Naive B cell (primary cell): Measurements from ENCODE around the gene TKTL1. TPM values are rescaled to one million over a fixed set of nuclear protein-coding genes. Genes with fewer than 3 reads are reported as not detected.
"Not testable (repeated sequence)": the region's sequence is repeated elsewhere in the genome, so short reads cannot be mapped to it uniquely, and the experiment has no call there.

Experiments
- ATAC-seq, 2 donors: fragments of 150-1000 bp; cut with Tn5 transposase; 2 replicates each; pipeline ENCODE4 v1.10.0; 2021; ENCODE audit warnings: low read depth in 2 of 2, mild to moderate bottlenecking in 2 of 2, moderate library complexity in 2 of 2
- DNase-seq: peaks from one replicate; pipeline ENCODE4 v3.0.0; 2022
- H3K27ac Mint-ChIP-seq, 6 donors: one replicate each; pipeline ENCODE4 v1.8.0; 2020 to 2022; ENCODE audit warnings: mild to moderate bottlenecking in 6 of 6, mixed read lengths in 6 of 6, moderate library complexity in 5 of 6, inconsistent platforms in 2 of 6
- H3K27me3 Mint-ChIP-seq, 3 donors: one replicate each; pipeline ENCODE4 v1.8.0; 2021 to 2022; ENCODE audit warnings: mixed read lengths in 3 of 3, mild to moderate bottlenecking in 1 of 3
- H3K36me3 Mint-ChIP-seq, 2 donors: one replicate each; pipeline ENCODE4 v1.8.0; 2020 to 2022; ENCODE audit warnings: mixed read lengths in 2 of 2, inconsistent platforms in 1 of 2, mild to moderate bottlenecking in 1 of 2
- H3K4me1 Mint-ChIP-seq, 3 donors: one replicate each; pipeline ENCODE4 v1.8.0; 2020 to 2022; ENCODE audit warnings: mixed read lengths in 3 of 3, inconsistent platforms in 1 of 3, mild to moderate bottlenecking in 1 of 3, moderate library complexity in 1 of 3
- H3K4me3 Mint-ChIP-seq, 8 donors: one replicate each; pipeline ENCODE4 v1.8.0; 2020 to 2022; ENCODE audit warnings: mild to moderate bottlenecking in 8 of 8, mixed read lengths in 8 of 8, moderate library complexity in 8 of 8, inconsistent platforms in 2 of 8
- H3K9me3 Mint-ChIP-seq, 7 donors: one replicate each; pipeline ENCODE4 v1.8.0; 2020 to 2022; ENCODE audit warnings: mixed read lengths in 7 of 7, mild to moderate bottlenecking in 5 of 7, inconsistent platforms in 2 of 7, moderate library complexity in 1 of 7
- polyA plus RNA-seq, 6 donors: library from polyadenylated mRNA; unstranded; fragments of 300-500 nt; fragmentation: Illumina TruSeq; gene quantifications; one replicate each; pipeline ENCODE4 v1.2.3, GENCODE V29; 2021; ENCODE audit warnings: low read depth in 6 of 6

TKTL1 gene
- polyA plus RNA-seq, 6 donors from 2014 or later: 0.27 to 0.57 (median 0.38) TPM; not detected in 1

DNA sequence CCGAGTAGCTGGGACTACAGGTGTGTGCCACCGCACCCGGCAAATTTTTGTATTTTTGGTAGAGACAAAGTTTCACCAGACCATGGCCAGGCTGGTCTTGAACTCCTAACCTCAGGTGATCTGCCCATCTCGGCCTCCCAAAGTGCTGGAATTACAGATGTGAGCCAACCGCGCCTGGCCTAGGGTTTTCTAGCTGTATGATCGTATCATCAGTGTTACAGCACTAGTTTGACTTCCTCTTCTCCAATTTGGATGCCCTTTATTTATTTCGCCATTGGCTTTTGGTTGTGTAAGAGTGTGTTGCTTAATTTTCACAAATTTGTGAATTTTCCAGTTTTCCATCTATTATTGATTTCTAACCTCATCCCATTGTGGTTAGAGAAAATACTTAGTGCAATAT is 5.2 kb downstream of the TKTL1 start:
- H3K27me3 Mint-ChIP-seq: no peaks in the 10 kb centered on the region
- no peak overlapping the region for H3K27ac Mint-ChIP-seq
- peaks cover 8 to 28% (median 20%) of the 10 kb centered on the region in 3 donors for H3K4me1 Mint-ChIP-seq
- no peak for DNase-seq
- no peaks in the 10 kb centered on the region for H3K36me3 Mint-ChIP-seq
- no peak overlapping the region for H3K4me3 Mint-ChIP-seq
- H3K9me3 Mint-ChIP-seq: peaks cover 0 to 7% (median 0%) of the 10 kb centered on the region in 7 donors
- ATAC-seq: no peak

DNA sequence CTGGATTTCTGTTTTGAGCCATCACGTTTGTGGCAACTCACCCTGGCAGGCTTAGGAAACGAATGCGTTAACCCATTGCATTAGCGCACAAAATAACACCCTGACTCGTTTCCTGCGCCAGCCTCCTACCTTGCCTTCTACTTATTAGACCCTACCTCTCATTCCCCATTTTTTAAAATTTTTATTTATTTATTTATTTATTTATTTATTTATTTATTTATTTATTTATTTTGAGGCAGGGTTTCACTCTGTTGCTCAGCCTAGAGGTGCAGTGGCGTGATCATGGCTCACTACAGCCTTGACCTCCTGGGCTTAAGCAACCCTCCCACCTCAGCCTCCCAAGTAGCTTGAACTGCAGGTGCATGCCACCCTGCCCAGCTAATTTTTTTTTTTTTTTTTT is 7.4 kb downstream of the TKTL1 start:
- not testable (repeated sequence) for H3K36me3 Mint-ChIP-seq, H3K9me3 Mint-ChIP-seq, H3K27ac Mint-ChIP-seq

DNA sequence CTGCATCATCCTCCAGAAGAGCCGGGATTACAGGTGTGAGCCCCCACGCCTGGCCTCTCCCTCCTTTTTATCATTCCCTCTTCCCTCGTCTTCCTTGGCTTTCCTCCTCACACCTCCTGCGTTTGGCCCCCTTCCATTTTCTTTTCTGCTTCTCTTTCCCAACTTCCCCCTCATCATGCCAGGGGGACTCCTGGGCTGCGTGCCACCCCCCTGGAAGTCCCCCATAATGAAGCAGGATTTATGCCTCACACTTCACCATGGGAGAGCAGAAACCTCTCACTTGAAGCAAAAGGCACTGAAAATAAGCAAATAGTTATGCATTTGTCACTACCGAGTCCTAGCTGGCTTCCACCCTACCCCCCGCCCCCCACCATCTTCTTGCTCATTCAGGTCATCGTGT is 7.9 kb downstream of the TKTL1 start:
- H3K27me3 Mint-ChIP-seq: no peaks in the 10 kb centered on the region
- H3K4me3 Mint-ChIP-seq: peak overlapping the region in 1 of 8 donors; percentile 51
- ATAC-seq (no peak), DNase-seq (no peak)
- H3K36me3 Mint-ChIP-seq: no peaks in the 10 kb centered on the region
- H3K9me3 Mint-ChIP-seq: peaks cover 0 to 3% (median 0%) of the 10 kb centered on the region in 7 donors
- H3K27ac Mint-ChIP-seq: peak overlapping the region in 1 of 6 donors; percentile 53
- H3K4me1 Mint-ChIP-seq: peaks cover 23 to 38% (median 27%) of the 10 kb centered on the region in 3 donors

More for the DNA sequence above, 7.4 kb downstream of the TKTL1 start:
- not testable (repeated sequence) for H3K27me3 Mint-ChIP-seq, ATAC-seq, DNase-seq, H3K4me3 Mint-ChIP-seq
- H3K4me1 Mint-ChIP-seq: peaks cover 18 to 38% (median 26%) of the 10 kb centered on the region in 3 donors

DNA sequence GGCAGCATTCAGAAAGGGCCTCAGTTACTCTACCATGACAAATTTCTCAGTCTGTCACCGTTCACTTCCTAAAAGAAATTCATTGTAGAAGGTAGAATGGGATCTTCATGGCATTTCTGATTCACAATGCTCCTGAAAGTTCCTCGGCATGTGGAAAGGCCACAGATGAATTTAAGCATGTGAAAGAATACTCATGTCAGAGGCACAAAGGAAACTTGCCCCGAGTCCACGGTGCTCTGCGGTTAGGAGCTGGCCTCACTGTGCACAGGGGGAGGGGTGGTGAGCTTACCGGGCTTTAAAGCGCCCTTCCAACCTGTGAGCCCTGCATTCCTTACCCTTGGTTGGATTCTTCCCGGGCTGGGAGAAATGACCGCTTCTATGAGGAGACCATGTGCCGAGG is 9.3 kb downstream of the TKTL1 start:
- Mint-ChIP-seq H3K4me1 (peaks cover 24 to 42% (median 29%) of the 10 kb centered on the region in 3 donors), H3K27ac (peak overlapping the region in 1 of 6 donors; percentile 33), H3K4me3 (peak overlapping the region in 2 of 8 donors; percentile 9 to 54), H3K27me3 (no peaks in the 10 kb centered on the region), H3K9me3 (peaks cover 0 to 1% (median 0%) of the 10 kb centered on the region in 7 donors), H3K36me3 (no peaks in the 10 kb centered on the region)
- DNase-seq (no peak), ATAC-seq (no peak)

DNA sequence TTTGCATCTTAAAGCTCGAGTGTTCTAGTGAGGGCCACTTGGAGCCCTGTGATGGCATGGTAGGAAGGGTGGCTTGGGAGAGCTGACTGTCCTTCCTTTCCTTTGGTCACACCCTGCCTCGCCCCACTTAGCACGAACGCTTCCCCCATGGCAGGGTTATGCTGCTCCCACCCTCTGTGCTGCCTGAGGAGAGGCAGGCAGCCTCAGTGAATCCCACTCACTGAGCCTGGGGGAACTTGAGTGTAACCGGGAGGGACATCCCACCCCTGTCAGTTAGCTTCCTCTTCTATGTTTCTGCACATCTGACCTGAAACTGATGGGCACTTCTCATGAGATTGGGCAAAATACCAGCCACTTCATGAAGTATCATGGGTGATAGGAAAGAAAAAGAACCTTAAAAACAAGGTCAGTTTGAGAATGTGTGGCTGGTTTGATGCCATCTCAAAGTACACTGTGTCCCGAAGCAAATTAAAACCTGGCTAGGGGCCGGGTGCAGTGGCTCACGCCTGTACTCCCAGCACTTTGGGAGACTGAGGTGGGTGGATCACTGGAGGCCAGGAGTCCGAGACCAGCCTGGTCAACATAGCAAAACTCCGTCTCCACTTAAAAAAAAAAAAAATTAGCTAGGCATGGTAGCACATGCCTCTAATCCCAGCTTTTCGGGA is 10.1 kb downstream of the TKTL1 start:
- no peaks in the 10 kb centered on the region for H3K27me3 Mint-ChIP-seq
- H3K36me3 Mint-ChIP-seq: no peaks in the 10 kb centered on the region
- peak overlapping the region in 7 of 8 donors; percentile 26 to 77 (median 56) for H3K4me3 Mint-ChIP-seq
- H3K27ac Mint-ChIP-seq: peak overlapping the region in 3 of 6 donors; percentile 33 to 88 (median 76)
- DNase-seq: no peak
- ATAC-seq: peak; percentile 57 to 62
- peaks cover 24 to 42% (median 29%) of the 10 kb centered on the region in 3 donors for H3K4me1 Mint-ChIP-seq
- peaks cover 0 to 1% (median 0%) of the 10 kb centered on the region in 7 donors for H3K9me3 Mint-ChIP-seq

DNA sequence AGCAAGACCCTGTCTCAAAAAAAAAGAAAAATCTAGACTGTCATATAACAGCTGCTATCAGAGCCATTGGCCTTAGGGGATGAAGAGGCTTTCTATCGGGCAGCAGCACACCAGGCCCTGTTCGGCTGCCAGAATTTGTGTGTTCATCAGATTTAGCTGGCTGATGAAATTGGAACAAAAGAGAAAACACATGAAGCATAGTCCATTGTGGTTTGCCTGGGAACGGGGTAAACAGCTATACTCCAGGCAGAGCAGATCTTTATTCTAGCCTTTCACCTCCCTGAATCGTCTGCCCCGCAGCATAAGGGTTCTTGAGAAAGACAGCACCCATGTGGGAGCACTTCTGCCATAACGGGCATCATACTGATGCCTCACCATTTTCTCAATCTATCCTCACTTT is 11.6 kb downstream of the TKTL1 start:
- H3K4me3 Mint-ChIP-seq: peak overlapping the region in 2 of 8 donors; percentile 10 to 15
- H3K27me3 Mint-ChIP-seq: no peaks in the 10 kb centered on the region
- H3K36me3 Mint-ChIP-seq: no peaks in the 10 kb centered on the region
- peaks cover 24 to 42% (median 35%) of the 10 kb centered on the region in 3 donors for H3K4me1 Mint-ChIP-seq
- peaks cover 0 to 1% (median 0%) of the 10 kb centered on the region in 7 donors for H3K9me3 Mint-ChIP-seq
- ATAC-seq (no peak), DNase-seq (no peak)
- H3K27ac Mint-ChIP-seq: peak overlapping the region in 1 of 6 donors; percentile 49

DNA sequence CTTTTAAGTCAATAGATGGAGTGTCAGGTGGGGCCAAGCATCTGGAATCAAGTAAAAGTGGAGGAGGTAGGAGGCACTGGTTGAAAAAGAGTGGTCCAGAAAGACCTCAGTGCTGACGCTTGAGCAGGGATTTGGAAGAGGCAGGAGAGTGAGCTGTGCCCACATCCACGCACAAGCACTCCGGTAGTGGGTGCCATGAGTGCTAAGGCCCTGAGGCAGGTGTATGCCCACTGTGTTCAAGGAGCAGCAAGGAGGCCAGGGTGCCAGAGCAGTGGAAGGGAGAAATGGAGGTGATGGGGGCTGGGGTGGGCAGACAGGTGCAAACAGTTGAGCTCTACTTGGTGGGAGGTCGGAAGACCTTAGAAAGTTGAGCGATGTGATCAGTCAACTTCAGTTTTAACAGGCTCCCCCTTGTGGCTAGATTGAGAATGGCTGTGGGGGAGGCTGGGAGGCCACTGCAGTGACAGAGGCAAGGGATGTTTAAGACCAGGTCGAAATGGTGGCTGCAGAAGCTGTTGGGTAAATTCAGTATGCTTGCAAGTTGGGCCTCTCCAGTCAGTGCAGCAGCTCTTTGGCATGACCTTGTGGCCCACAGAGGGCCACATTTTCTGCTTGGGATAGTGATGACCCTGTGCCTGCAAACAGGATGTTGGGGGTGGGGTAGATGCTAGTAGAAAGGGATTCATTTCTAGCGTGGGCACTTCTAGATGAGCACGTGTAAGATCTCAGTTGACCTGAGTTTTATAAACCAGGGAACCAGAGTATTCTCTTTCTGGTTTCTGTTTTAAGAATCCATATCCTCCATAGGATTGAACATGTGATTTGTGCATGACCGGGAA is 12.7 kb downstream of the TKTL1 start:
- H3K9me3 Mint-ChIP-seq: no peaks in the 10 kb centered on the region
- H3K4me3 Mint-ChIP-seq: peak overlapping the region in 5 of 8 donors; percentile 26 to 60 (median 37)
- no peaks in the 10 kb centered on the region for H3K27me3 Mint-ChIP-seq
- DNase-seq (peak; percentile 78), ATAC-seq (peak; percentile 84 to 92)
- peaks cover 21 to 42% (median 35%) of the 10 kb centered on the region in 3 donors for H3K4me1 Mint-ChIP-seq
- H3K36me3 Mint-ChIP-seq: no peaks in the 10 kb centered on the region
- H3K27ac Mint-ChIP-seq: peak overlapping the region in 5 of 6 donors; percentile 27 to 88 (median 49)

DNA sequence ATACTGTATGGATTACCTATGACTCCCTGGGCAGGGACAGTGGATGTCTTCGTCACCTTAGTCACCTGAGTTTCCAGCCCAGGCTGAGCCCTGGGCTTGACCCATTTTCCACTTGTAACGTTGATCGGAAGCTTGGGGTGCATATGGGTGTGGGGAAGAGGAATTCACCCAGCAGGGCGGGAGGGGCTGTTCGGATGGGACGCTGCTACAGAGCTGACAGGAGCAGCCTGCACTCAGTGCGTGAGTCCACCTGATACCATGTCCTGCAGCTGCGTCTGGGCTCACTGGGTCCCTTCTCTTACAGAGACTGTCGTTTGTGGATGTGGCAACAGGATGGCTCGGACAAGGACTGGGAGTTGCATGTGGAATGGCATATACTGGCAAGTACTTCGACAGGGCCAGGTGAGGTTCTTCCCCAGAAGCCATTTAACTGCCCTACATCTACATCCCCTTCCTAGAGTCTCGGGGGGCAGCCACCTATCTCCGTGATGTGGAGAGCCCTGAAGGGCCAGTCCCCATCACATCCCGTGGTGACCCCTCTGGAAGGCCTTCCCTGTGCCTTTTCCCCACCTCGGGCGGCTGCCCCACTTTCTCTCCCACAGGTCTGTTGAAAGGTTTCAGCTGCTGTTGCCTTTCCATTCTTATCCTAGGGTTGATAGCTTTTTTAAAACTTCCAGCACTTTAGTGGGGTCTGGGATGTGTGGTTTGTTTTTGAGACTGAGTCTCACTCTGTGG is 13.6 kb downstream of the TKTL1 start:
- ATAC-seq (no peak), DNase-seq (no peak)
- peaks cover 21 to 40% (median 35%) of the 10 kb centered on the region in 3 donors for H3K4me1 Mint-ChIP-seq
- H3K9me3 Mint-ChIP-seq: no peaks in the 10 kb centered on the region
- H3K36me3 Mint-ChIP-seq: no peaks in the 10 kb centered on the region
- no peak overlapping the region for H3K27ac Mint-ChIP-seq
- H3K4me3 Mint-ChIP-seq: no peak overlapping the region
- H3K27me3 Mint-ChIP-seq: no peaks in the 10 kb centered on the region

DNA sequence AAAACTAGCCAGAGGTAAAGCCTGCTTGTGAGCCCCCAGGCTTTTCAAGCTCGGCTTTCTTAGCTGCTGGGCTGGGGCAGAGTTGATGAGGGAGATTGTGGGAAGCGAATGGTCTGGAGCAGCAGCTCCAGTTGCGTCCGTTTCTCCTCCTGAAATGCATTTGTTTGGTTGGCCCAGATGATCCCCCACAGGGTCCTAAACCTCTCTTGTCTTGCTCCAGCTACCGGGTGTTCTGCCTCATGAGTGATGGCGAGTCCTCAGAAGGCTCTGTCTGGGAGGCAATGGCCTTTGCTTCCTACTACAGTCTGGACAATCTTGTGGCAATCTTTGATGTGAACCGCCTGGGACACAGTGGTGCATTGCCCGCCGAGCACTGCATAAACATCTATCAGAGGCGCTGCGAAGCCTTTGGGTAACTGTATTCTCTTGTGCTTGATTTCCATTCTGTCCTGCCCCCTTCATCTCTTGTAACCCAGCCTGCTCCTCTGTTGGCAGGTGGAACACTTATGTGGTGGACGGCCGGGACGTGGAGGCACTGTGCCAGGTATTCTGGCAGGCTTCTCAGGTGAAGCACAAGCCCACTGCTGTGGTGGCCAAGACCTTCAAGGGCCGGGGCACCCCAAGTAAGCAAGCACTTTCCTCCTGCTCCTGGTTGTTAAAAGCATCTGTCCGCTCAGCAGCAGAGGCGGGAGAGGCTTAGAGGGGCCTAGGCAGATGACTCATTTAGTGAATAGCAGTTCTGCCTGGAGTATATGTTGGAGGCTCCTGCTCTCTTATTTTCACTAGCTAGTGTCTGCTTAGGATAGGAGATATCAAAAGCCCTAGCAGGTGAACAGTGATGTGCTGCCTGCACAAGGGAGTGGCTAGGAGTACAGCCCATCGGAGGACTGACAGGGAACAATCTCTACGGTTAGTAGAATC is 15.3 kb downstream of the TKTL1 start:
- no peak overlapping the region for H3K4me3 Mint-ChIP-seq
- no peaks in the 10 kb centered on the region for H3K27me3 Mint-ChIP-seq
- H3K36me3 Mint-ChIP-seq: no peaks in the 10 kb centered on the region
- no peak for ATAC-seq
- H3K4me1 Mint-ChIP-seq: peaks cover 16 to 27% (median 24%) of the 10 kb centered on the region in 3 donors
- DNase-seq: no peak
- H3K9me3 Mint-ChIP-seq: no peaks in the 10 kb centered on the region
- peak overlapping the region in 1 of 6 donors; percentile 56 for H3K27ac Mint-ChIP-seq

DNA sequence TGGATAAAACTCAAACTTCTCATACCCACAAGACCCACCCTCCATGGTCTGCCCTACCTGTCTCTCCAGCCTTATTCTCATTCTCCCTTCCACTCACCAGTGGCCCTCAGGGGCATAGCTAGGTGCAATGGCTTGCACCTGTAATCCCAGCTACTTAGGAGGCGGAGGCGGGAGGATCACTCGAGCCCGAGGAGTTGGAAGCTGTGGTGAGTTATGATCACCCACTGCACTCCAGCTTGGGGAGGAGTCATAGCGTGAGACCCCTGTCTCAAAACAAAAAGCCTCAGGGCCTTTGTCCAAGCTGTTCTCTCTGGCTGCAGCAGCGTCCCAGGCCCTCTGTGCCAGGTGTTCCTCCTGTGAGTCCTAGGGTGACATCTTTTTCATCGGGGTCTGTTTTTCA is 16.5 kb downstream of the TKTL1 start:
- H3K36me3 Mint-ChIP-seq: no peaks in the 10 kb centered on the region
- H3K27me3 Mint-ChIP-seq: no peaks in the 10 kb centered on the region
- no peak overlapping the region for H3K4me3 Mint-ChIP-seq
- DNase-seq (no peak), ATAC-seq (no peak)
- peak overlapping the region in 1 of 6 donors; percentile 65 for H3K27ac Mint-ChIP-seq
- H3K4me1 Mint-ChIP-seq: peaks cover 14 to 21% (median 20%) of the 10 kb centered on the region in 3 donors
- H3K9me3 Mint-ChIP-seq: no peaks in the 10 kb centered on the region

DNA sequence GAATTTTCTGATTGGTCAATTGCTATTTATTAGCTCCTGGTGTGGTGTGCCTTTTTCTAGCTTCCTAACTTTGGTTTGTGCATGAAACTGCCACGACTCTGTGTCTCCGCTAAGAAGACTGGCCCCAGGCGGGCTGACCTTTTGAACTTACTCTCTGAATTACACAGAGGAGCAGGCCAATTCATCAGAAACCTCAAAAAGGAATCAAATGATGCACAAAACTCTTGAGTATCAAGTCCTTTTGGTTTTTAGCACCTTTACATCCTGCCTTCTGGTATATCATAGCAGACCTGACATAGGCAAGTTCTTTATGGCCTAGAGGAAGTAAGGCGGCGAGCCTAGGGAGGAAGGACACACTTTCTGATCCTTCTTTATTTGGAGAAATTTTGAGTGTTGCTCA is 17.6 kb downstream of the TKTL1 start:
- Mint-ChIP-seq H3K27me3 (no peaks in the 10 kb centered on the region), H3K36me3 (no peaks in the 10 kb centered on the region), H3K9me3 (no peaks in the 10 kb centered on the region), H3K4me3 (no peak overlapping the region), H3K4me1 (peaks cover 12 to 21% (median 19%) of the 10 kb centered on the region in 3 donors), H3K27ac (peak overlapping the region in 2 of 6 donors; percentile 5 to 89)
- DNase-seq (no peak), ATAC-seq (no peak)

DNA sequence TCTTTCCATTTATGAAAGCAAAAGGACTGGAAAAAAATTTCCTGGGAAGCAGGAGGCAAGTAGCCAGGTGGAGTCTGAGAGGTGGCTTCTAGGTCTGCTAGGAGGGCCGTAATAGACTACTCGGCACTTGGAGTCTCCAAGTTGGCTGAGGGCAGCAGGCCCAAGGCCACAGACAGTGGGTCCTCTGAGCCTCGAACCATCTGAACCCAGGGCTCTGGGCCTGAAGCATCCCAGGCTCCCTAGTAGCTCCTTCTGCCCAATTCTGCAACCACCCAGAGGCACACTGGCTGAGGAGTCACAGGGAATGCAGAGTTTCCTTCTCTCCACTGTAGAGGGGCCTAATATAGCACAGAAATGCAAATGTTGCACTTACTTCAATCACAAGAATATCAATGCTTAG is 19.8 kb downstream of the TKTL1 start:
- Mint-ChIP-seq H3K4me3 (no peak overlapping the region), H3K27me3 (no peaks in the 10 kb centered on the region), H3K27ac (no peak overlapping the region), H3K4me1 (peaks cover 9 to 18% (median 14%) of the 10 kb centered on the region in 3 donors), H3K36me3 (no peaks in the 10 kb centered on the region), H3K9me3 (no peaks in the 10 kb centered on the region)
- ATAC-seq (no peak), DNase-seq (no peak)
